ENCODE results near the gene LARP4B. TPM values are rescaled to one million over a fixed set of nuclear protein-coding genes. Genes with fewer than 3 reads are reported as not detected.

The LARP4B gene
- total RNA-seq, 1 donor from 2014 or later: 33.1 TPM

DNA sequence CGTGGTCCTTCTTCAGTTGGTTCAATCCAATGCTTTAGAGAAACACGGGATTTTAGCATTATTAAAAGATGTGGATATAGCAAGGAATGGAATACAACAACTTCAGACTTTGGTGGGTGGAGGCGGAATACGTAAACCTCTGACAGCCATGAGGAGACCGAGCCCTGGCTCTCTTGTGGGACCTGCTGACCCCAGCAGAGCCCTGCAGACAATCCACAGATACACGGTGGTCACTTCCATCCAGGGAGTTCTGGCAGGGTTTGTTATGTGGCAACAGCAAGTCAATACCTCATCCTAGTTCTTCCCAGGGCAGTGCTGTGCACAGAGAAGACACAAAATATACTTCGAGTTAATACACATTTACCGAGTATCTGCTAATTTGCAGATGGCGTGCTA, 123.5 kb downstream of the LARP4B start:
- peaks cover 11% of the 10 kb centered on the region for H3K36me3 ChIP-seq
- Mint-ChIP-seq H3K4me1 (no peaks in the 10 kb centered on the region), H3K36me3 (peaks cover 11% of the 10 kb centered on the region), H3K27ac (no peak overlapping the region), H3K27me3 (ENCODE audit: insufficient read depth, low read depth) (peaks cover 5% of the 10 kb centered on the region), H3K9me3 (no peaks in the 10 kb centered on the region), H3K4me3 (no peak overlapping the region)
- H3K27ac ChIP-seq: no peak overlapping the region
- no peak for DNase-seq (ENCODE audit: low spot score)
- H3K9me3 ChIP-seq (ENCODE audit: low read depth): no peaks in the 10 kb centered on the region
- no peak overlapping the region for H3K4me2 ChIP-seq
- peaks cover 4% of the 10 kb centered on the region for H4K20me1 ChIP-seq (ENCODE audit: low read depth)
- H3F3A ChIP-seq (ENCODE audit: low read depth): peaks cover 11% of the 10 kb centered on the region
- H3K27me3 ChIP-seq: no peaks in the 10 kb centered on the region
- H3K9ac ChIP-seq: no peak overlapping the region
- H2AFZ ChIP-seq (replicated peaks): no peak overlapping the region
- no peaks in the 10 kb centered on the region for H3K4me1 ChIP-seq
- no peak overlapping the region for H3K4me3 ChIP-seq
- H3K79me2 ChIP-seq (ENCODE audit: low read depth): no peaks in the 10 kb centered on the region
- TF ChIP-seq EZH2 (IDR thresholded peaks at IDR 0.05) (no peak), EZH2phosphoT487 (IDR thresholded peaks at IDR 0.05) (no peak)
- TF ChIP-seq, protein P1, sequence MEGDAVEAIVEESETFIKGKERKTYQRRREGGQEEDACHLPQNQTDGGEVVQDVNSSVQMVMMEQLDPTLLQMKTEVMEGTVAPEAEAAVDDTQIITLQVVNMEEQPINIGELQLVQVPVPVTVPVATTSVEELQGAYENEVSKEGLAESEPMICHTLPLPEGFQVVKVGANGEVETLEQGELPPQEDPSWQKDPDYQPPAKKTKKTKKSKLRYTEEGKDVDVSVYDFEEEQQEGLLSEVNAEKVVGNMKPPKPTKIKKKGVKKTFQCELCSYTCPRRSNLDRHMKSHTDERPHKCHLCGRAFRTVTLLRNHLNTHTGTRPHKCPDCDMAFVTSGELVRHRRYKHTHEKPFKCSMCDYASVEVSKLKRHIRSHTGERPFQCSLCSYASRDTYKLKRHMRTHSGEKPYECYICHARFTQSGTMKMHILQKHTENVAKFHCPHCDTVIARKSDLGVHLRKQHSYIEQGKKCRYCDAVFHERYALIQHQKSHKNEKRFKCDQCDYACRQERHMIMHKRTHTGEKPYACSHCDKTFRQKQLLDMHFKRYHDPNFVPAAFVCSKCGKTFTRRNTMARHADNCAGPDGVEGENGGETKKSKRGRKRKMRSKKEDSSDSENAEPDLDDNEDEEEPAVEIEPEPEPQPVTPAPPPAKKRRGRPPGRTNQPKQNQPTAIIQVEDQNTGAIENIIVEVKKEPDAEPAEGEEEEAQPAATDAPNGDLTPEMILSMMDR (IDR thresholded peaks at IDR 0.05): no peak

DNA sequence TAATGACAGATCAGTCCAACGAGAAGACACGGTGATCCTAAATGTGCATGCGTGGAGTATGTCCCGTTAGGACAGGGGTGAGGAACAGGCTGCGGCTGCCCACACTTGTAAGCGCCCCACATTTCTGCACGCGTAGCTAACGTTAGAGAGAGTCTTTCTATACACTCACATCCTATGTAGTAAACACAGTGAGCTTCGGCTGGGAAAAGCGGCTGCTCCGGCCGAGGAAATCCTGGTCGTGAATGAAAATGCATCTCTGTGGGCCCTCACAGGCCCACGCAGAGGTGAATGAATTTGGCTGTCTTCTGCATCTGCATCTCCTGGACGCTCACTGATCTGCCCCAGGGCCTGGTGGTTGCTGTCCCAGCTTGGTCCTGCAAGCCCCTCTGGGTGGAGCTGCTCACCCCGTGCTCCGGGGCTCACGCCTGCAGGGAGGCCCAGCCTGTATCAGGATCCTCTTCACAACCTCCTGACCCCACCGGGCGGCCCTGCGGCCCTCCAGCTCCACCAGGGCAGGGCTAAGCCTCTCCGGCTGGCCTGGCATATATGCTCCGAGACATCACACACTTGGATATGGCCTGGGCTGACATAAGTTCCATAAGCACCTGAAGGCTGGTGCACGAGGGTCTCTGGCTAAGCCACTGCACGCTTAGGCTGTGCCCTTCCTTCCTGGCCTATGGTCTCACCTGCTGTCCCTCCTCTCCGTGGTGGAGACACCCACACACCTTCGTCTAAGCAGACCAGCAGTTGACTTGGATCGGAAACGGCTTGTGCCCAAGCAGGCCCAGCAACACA, 124.1 kb downstream of the LARP4B start:
- H3K9me3 Mint-ChIP-seq: no peaks in the 10 kb centered on the region
- peaks cover 4% of the 10 kb centered on the region for H4K20me1 ChIP-seq (ENCODE audit: low read depth)
- peaks cover 5% of the 10 kb centered on the region for H3K27me3 Mint-ChIP-seq (ENCODE audit: insufficient read depth, low read depth)
- TF ChIP-seq, protein P1 (IDR thresholded peaks at IDR 0.05): no peak
- TF ChIP-seq EZH2 (IDR thresholded peaks at IDR 0.05): no peak
- H3K4me1 ChIP-seq: no peaks in the 10 kb centered on the region
- peaks cover 13% of the 10 kb centered on the region for H3K36me3 Mint-ChIP-seq
- no peak overlapping the region for H3K4me3 Mint-ChIP-seq
- H3K27me3 ChIP-seq: no peaks in the 10 kb centered on the region
- no peaks in the 10 kb centered on the region for H3K9me3 ChIP-seq (ENCODE audit: low read depth)
- no peak overlapping the region for H2AFZ ChIP-seq (replicated peaks)
- H3K9ac ChIP-seq: no peak overlapping the region
- no peak overlapping the region for H3K4me2 ChIP-seq
- peaks cover 11% of the 10 kb centered on the region for H3F3A ChIP-seq (ENCODE audit: low read depth)
- no peak for DNase-seq (ENCODE audit: low spot score)
- H3K4me1 Mint-ChIP-seq: no peaks in the 10 kb centered on the region
- peaks cover 11% of the 10 kb centered on the region for H3K36me3 ChIP-seq
- H3K4me3 ChIP-seq: no peak overlapping the region
- H3K79me2 ChIP-seq (ENCODE audit: low read depth): no peaks in the 10 kb centered on the region
- H3K27ac Mint-ChIP-seq: no peak overlapping the region
- H3K27ac ChIP-seq: no peak overlapping the region

DNA sequence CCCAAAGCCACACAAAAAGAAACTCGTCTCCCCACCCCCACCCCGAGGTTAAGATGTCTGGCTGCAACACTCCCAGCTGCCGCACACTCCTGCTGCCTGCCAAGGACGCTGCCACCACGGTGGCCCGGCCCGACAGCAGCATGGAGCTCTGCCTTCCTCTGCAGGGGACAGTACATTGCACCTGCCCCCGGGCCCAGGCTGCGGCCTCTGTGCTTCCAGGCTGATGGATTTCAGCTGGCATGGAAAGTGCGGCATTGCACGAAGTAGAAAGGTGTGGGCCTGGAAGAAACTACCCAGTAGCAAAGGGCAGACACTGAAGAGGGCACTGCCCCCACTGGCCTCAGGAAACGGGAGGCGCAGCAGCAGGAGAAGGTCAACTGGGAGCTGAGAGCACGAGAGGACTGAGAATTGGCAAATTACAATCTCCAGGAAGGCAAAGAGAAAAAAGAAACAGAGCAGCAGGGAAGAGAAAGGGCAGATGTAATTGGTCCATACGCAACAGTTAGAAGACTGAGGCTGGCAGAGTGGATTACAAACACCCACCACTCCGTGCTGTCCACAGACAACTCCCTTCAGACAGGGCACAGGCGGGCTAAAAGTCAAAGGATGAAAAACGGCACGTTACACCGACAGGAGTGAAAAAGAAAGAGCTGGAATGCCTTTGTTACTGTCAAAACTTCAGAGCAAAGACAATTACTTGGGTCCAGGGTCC, 124.9 kb downstream of the LARP4B start:
- Histone ChIP-seq H3K9ac (no peak overlapping the region), H3K79me2 (ENCODE audit: low read depth) (no peaks in the 10 kb centered on the region), H3K27me3 (no peaks in the 10 kb centered on the region), H3K27ac (no peak overlapping the region), H3K36me3 (peaks cover 8% of the 10 kb centered on the region), H2AFZ (replicated peaks) (no peak overlapping the region), H3K4me3 (no peak overlapping the region), H3F3A (ENCODE audit: low read depth) (peaks cover 11% of the 10 kb centered on the region), H3K9me3 (ENCODE audit: low read depth) (no peaks in the 10 kb centered on the region), H3K4me1 (no peaks in the 10 kb centered on the region), H3K4me2 (no peak overlapping the region), H4K20me1 (ENCODE audit: low read depth) (peaks cover 4% of the 10 kb centered on the region)
- no peak overlapping the region for H3K4me3 Mint-ChIP-seq
- no peaks in the 10 kb centered on the region for H3K4me1 Mint-ChIP-seq
- H3K27me3 Mint-ChIP-seq (ENCODE audit: insufficient read depth, low read depth): peaks cover 5% of the 10 kb centered on the region
- H3K9me3 Mint-ChIP-seq: no peaks in the 10 kb centered on the region
- no peak for TF ChIP-seq EZH2phosphoT487 (IDR thresholded peaks at IDR 0.05)
- TF ChIP-seq EZH2 (IDR thresholded peaks at IDR 0.05): no peak
- TF ChIP-seq, protein P1 (IDR thresholded peaks at IDR 0.05): no peak
- DNase-seq (ENCODE audit: low spot score): no peak
- H3K27ac Mint-ChIP-seq: no peak overlapping the region
- H3K36me3 Mint-ChIP-seq: peaks cover 11% of the 10 kb centered on the region

All from neural progenitor cell (in vitro differentiated cells).